GM12891 (cell line): ENCODE measurements around the gene EYA3.

Source experiments
- POLR2A ChIP-seq: IDR thresholded peaks from 2 replicates; pipeline ENCODE4 v1.6.1; 2011; ENCODE audit warnings: low read depth, low read length, control low read depth
- POLR2AphosphoS5 ChIP-seq: IDR thresholded peaks from 2 replicates; pipeline ENCODE4 v1.6.1; 2011; ENCODE audit warnings: low read depth, low read length, control low read depth
- TAF1 ChIP-seq: IDR thresholded peaks from 2 replicates; pipeline ENCODE4 v1.6.1; 2011; ENCODE audit warnings: low read depth, low read length, control low read depth

DNA sequence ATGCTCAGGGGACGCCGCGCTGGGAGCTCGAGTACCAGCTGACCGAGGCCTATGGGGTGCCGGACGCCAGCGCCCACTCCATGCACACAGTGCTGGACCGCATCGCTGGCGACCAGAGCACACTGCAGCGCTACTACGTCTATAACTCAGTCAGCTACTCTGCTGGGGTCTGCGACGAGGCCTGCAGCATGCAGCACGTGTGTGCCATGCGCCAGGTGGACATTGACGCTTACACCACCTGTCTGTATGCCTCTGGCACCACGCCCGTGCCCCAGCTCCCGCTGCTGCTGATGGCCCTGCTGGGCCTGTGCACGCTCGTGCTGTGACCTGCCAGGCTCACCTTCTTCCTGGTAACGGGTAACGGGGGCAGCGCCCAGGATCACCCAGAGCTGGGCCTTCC, 129.9 kb downstream of the EYA3 start:
- TF ChIP-seq POLR2A (no peak), TAF1 (no peak), POLR2AphosphoS5 (no peak)
